ENCODE data around the gene BAZ1A. TPM values are rescaled to one million over a fixed set of nuclear protein-coding genes. Genes with fewer than 3 reads are reported as not detected.

BAZ1A gene
- total and polyA plus RNA-seq, 9 of the 15 experiments (the other 6 are each of a cell fraction or from before 2014, with no cell fraction given), result 22.0 to 71.2 (median 39.1) TPM

GRCh38 chr14:34883954-34884353, 8.8 kb upstream of the BAZ1A start:
- H4K20me1 ChIP-seq (replicated peaks; ENCODE audit: control insufficient read depth, insufficient read depth, low read length), result no peaks in the 10 kb centered on the region
- H3K9me3 ChIP-seq (replicated peaks; ENCODE audit: control insufficient read depth, insufficient read depth, low read depth, low read length), result no peaks in the 10 kb centered on the region
- ATAC-seq (no peak), DNase-seq (ENCODE audit: extremely low read depth in 1 of 4, low spot score in 3 of 4) (no peak), FAIRE-seq (no peak)
- no peaks in the 10 kb centered on the region for H3K36me3 ChIP-seq (ENCODE audit: control insufficient read depth, insufficient read depth, low read length)
- 62% methylated on average over 3 of the region's 4 CpGs for WGBS (ENCODE audit: insufficient coverage, low coverage, missing lambda C conversion rate)
- H3K4me3 ChIP-seq, result no peak overlapping the region
- BruUV-seq (replicated peaks), result no TSS peak
- H3K4me2 ChIP-seq (ENCODE audit: insufficient read depth, low read length), result no peak overlapping the region
- ChIA-PET POLR2A (no interaction called here), CTCF (ENCODE audit: low intra/inter-chr PET ratio) (no interaction called here)
- H2AFZ ChIP-seq (ENCODE audit: low read depth, low read length), result no peak overlapping the region
- H3K27ac ChIP-seq (ENCODE audit: extremely low read depth, low read depth, low read length), result no peak overlapping the region
- H3K9me1 ChIP-seq (ENCODE audit: control insufficient read depth, insufficient read depth, low read length), result no peaks in the 10 kb centered on the region
- H3K4me1 ChIP-seq (replicated peaks in 1 of 2; ENCODE audit: control insufficient read depth in 2 of 2, insufficient read depth in 2 of 2, low read length in 2 of 2), result no peaks in the 10 kb centered on the region; a peak in 1 of 5 replicates
- in situ Hi-C loops (cut with MboI) (no loop called here), intact Hi-C loops (cut with micrococcal nuclease) (no loop called here)
- H3K27me3 ChIP-seq (ENCODE audit: control insufficient read depth in 2 of 2, insufficient read depth in 2 of 2, low read length in 2 of 2), result no peaks in the 10 kb centered on the region
- H3K79me2 ChIP-seq (ENCODE audit: control insufficient read depth, insufficient read depth, low read length), result no peaks in the 10 kb centered on the region
- H3K9ac ChIP-seq (ENCODE audit: insufficient read depth in 1 of 2, low read depth in 2 of 2, low read length in 2 of 2), result no peak overlapping the region
- no peak for TF ChIP-seq KDM5B (IDR thresholded peaks at IDR 0.05; ENCODE audit: insufficient replicate concordance, low read depth, low read length)
- TF ChIP-seq ZNF23 (CRISPR knock-in tag; IDR thresholded peaks at IDR 0.05), result no peak
- no peak for TF ChIP-seq SNAPC5 (CRISPR knock-in tag; IDR thresholded peaks at IDR 0.05)
- TF ChIP-seq RBM14 (IDR thresholded peaks at IDR 0.05; ENCODE audit: borderline replicate concordance, insufficient read depth, low read depth, low read length), result no peak
- no peak for TF ChIP-seq MGA (IDR thresholded peaks at IDR 0.05)
- no peak for TF ChIP-seq STAG1 (CRISPR knock-in tag; IDR thresholded peaks at IDR 0.05; ENCODE audit: borderline replicate concordance)
- TF ChIP-seq GABPB1 (CRISPR knock-in tag; IDR thresholded peaks at IDR 0.05), result no peak
- TF ChIP-seq HNRNPLL (IDR thresholded peaks at IDR 0.05; ENCODE audit: low read depth, low read length, poor library complexity, severe bottlenecking), result no peak
- no peak for TF ChIP-seq ZBED1 (IDR thresholded peaks at IDR 0.05)
- TF ChIP-seq SMARCA4 (IDR thresholded peaks at IDR 0.05), result no peak
- TF ChIP-seq SRSF1 (IDR thresholded peaks at IDR 0.05; ENCODE audit: low read depth, low read length), result no peak
